H1 (cell line): Measurements from ENCODE around the gene RASGRP3. TPM values are rescaled to one million over a fixed set of nuclear protein-coding genes. Genes with fewer than 3 reads are reported as not detected.

ENCODE experiments used
- CTCF ChIA-PET: fragments of 300-600 bp; sonication (Branson Sonifier 250); formaldehyde crosslinking; loops from one replicate; lab custom pipeline; 2021; ENCODE audit not compliant: partially characterized antibody; lab: Charles Lee
- POLR2A ChIA-PET: fragments of 300-600 bp; sonication (Branson Sonifier 250); formaldehyde crosslinking; loops from one replicate; lab custom pipeline; 2021; ENCODE audit warnings: inconsistent platforms; ENCODE audit not compliant: partially characterized antibody; lab: Charles Lee
- DNase-seq, 2 experiments: peaks; one replicate each; pipeline versions ENCODE4 v3.0.0 to v3.0.0-alpha.2; 2010 to 2022; ENCODE audit warnings: low spot score in 2 of 2, low read depth in 1 of 2, mixed read lengths in 1 of 2
- FAIRE-seq: peaks from 2 replicates; lab custom pipeline; 2011; peaks lifted over from hg19 to GRCh38; lab: Jason Lieb, UNC
- H2AFZ ChIP-seq: 2 replicates; pipeline ENCODE4 v1.8.1; 2012; ENCODE audit warnings: low read length, inconsistent platforms
- H2AK5ac ChIP-seq: 2 replicates; pipeline ENCODE4 v1.6.1; 2013; ENCODE audit warnings: low read depth, low read length
- H2BK120ac ChIP-seq: replicated peaks from 2 replicates; pipeline ENCODE3; 2013; ENCODE audit warnings: low read depth, low read length, inconsistent platforms
- H2BK12ac ChIP-seq: 2 replicates; pipeline ENCODE4 v1.6.1; 2013; ENCODE audit warnings: low read depth, low read length
- H2BK15ac ChIP-seq: 2 replicates; pipeline ENCODE4 v1.6.1; 2013; ENCODE audit warnings: low read length
- H2BK20ac ChIP-seq: 2 replicates; pipeline ENCODE4 v1.6.1; 2013; ENCODE audit warnings: low read length
- H2BK5ac ChIP-seq: 2 replicates; pipeline ENCODE4 v1.6.1; 2013; ENCODE audit warnings: low read depth, low read length
- H3K14ac ChIP-seq: 2 replicates; pipeline ENCODE4 v1.6.1; 2013; ENCODE audit warnings: inconsistent platforms; ENCODE audit not compliant: insufficient read length
- H3K18ac ChIP-seq: 2 replicates; pipeline ENCODE4 v1.6.1; 2013; ENCODE audit warnings: low read length; ENCODE audit errors: extremely low read depth
- H3K23ac ChIP-seq: 2 replicates; pipeline ENCODE4 v1.6.1; 2013; ENCODE audit warnings: inconsistent platforms; ENCODE audit not compliant: insufficient read length
- H3K23me2 ChIP-seq: 2 replicates; pipeline ENCODE4 v1.6.1; 2013; ENCODE audit warnings: low read depth, low read length
- H3K27ac ChIP-seq: 2 replicates; pipeline ENCODE4 v1.6.1; 2011; ENCODE audit warnings: low read depth, low read length, inconsistent platforms
- H3K27me3 ChIP-seq, 4 experiments: replicated peaks in 1 of 4; 1 replicate in 1 of 4; 2 replicates in 3 of 4; pipeline versions ENCODE4 v1.6.1 to v1.8.1; 2011 to 2013; ENCODE audit warnings: low read length in 3 of 4, mild to moderate bottlenecking in 3 of 4, inconsistent platforms in 2 of 4, mixed read lengths in 2 of 4, moderate library complexity in 1 of 4; ENCODE audit not compliant: control insufficient read depth in 3 of 4, insufficient read depth in 3 of 4; ENCODE audit errors: extremely low read depth in 1 of 4
- H3K36me3 ChIP-seq, 4 experiments: 2 replicates each; pipeline versions ENCODE4 v1.6.1 to v1.8.1; 2011 to 2013; ENCODE audit warnings: mild to moderate bottlenecking in 4 of 4, low read length in 3 of 4, moderate library complexity in 2 of 4, control low read depth in 1 of 4, inconsistent platforms in 1 of 4; ENCODE audit not compliant: insufficient read depth in 4 of 4, control insufficient read depth in 2 of 4
- H3K4ac ChIP-seq: replicated peaks from 2 replicates; pipeline ENCODE3; 2013; ENCODE audit warnings: low read length, low read depth, mixed read lengths, inconsistent platforms; ENCODE audit not compliant: insufficient read length
- H3K4me1 ChIP-seq, 4 experiments: replicated peaks in 1 of 4; 1 replicate in 1 of 4; 2 replicates in 3 of 4; pipeline versions ENCODE4 v1.6.1 to v1.8.1; 2011 to 2013; ENCODE audit warnings: low read length in 3 of 4, inconsistent platforms in 2 of 4, mixed read lengths in 1 of 4; ENCODE audit not compliant: insufficient read depth in 4 of 4, control insufficient read depth in 3 of 4
- H3K4me2 ChIP-seq, 2 experiments: 2 replicates each; pipeline versions ENCODE4 v1.6.1 to v1.8.1; 2011 to 2013; ENCODE audit warnings: low read depth in 2 of 2, low read length in 2 of 2, control low read depth in 1 of 2, inconsistent platforms in 1 of 2, mild to moderate bottlenecking in 1 of 2; ENCODE audit not compliant: insufficient read depth in 1 of 2
- H3K4me3 ChIP-seq, 4 experiments: fragments of 200-600, 300-600 bp in 1 of 4; sonication (generic), shearing (Covaris generic), sonication (Bioruptor Twin) in 1 of 4; 2 replicates each; pipeline versions ENCODE4 v1.5.1 to v1.8.1; 2011 to 2016; ENCODE audit warnings: low read length in 4 of 4, low read depth in 3 of 4, control low read depth in 2 of 4, inconsistent platforms in 2 of 4, mild to moderate bottlenecking in 2 of 4, mixed read lengths in 1 of 4, moderate library complexity in 1 of 4; ENCODE audit not compliant: insufficient read depth in 2 of 4; ENCODE audit errors: extremely low read depth in 1 of 4
- H3K56ac ChIP-seq: replicated peaks from 2 replicates; pipeline ENCODE3; 2013; ENCODE audit warnings: low read depth, mild to moderate bottlenecking, mixed read lengths, low read length, inconsistent platforms; ENCODE audit not compliant: insufficient read length
- H3K79me1 ChIP-seq: 2 replicates; pipeline ENCODE4 v1.6.1; 2013; ENCODE audit warnings: low read depth, low read length, control low read depth
- H3K79me2 ChIP-seq, 2 experiments: 2 replicates each; pipeline versions ENCODE4 v1.6.1 to v1.8.1; 2012 to 2013; ENCODE audit warnings: low read length in 2 of 2, mild to moderate bottlenecking in 2 of 2, inconsistent platforms in 1 of 2; ENCODE audit not compliant: insufficient read depth in 2 of 2, control insufficient read depth in 1 of 2
- H3K9ac ChIP-seq, 4 experiments: replicated peaks in 1 of 4; 1 replicate in 1 of 4; 2 replicates in 3 of 4; pipeline versions ENCODE4 v1.6.1 to v1.8.1; 2011 to 2013; ENCODE audit warnings: low read depth in 3 of 4, low read length in 3 of 4, control low read depth in 2 of 4, mild to moderate bottlenecking in 2 of 4, moderate library complexity in 2 of 4, inconsistent platforms in 1 of 4; ENCODE audit errors: extremely low read depth in 1 of 4
- H3K9me3 ChIP-seq, 2 experiments: 2 replicates each; pipeline versions ENCODE4 v1.6.1 to v1.8.1; 2012 to 2013; ENCODE audit warnings: mild to moderate bottlenecking in 2 of 2, moderate library complexity in 2 of 2, control low read depth in 1 of 2, inconsistent platforms in 1 of 2, low read depth in 1 of 2, low read length in 1 of 2, mixed read lengths in 1 of 2; ENCODE audit not compliant: insufficient read depth in 2 of 2
- H4K20me1 ChIP-seq, 2 experiments: replicated peaks in 1 of 2; 2 replicates each; pipeline versions ENCODE3 to v1.8.1; 2011 to 2013; ENCODE audit warnings: inconsistent platforms in 2 of 2, low read length in 2 of 2, mild to moderate bottlenecking in 1 of 2; ENCODE audit not compliant: insufficient read depth in 2 of 2, control insufficient read depth in 1 of 2
- H4K5ac ChIP-seq: 2 replicates; pipeline ENCODE4 v1.6.1; 2013; ENCODE audit warnings: low read length, low read depth, mixed read lengths, inconsistent platforms; ENCODE audit not compliant: insufficient read length
- H4K8ac ChIP-seq: 2 replicates; pipeline ENCODE4 v1.8.0; 2013; ENCODE audit warnings: mild to moderate bottlenecking, moderate library complexity, low read length, inconsistent platforms; ENCODE audit not compliant: insufficient read depth; ENCODE audit errors: extremely low read depth
- H4K91ac ChIP-seq: replicated peaks from 2 replicates; pipeline ENCODE3; 2013; ENCODE audit warnings: low read length, mixed read lengths, inconsistent platforms; ENCODE audit not compliant: insufficient read length
- BACH1 ChIP-seq: IDR thresholded peaks from 2 replicates; pipeline ENCODE4 v1.6.1; 2012; ENCODE audit warnings: low read length, improper control_type of control experiment
- CTBP2 ChIP-seq: IDR thresholded peaks from 2 replicates; pipeline ENCODE4 v1.7.0; 2011; ENCODE audit warnings: borderline replicate concordance, mild to moderate bottlenecking, moderate library complexity, mixed read lengths, low read length; ENCODE audit not compliant: insufficient read depth, insufficient read length
- EP300 ChIP-seq, 2 experiments: IDR thresholded peaks; 1 replicate in 1 of 2; 2 replicates in 1 of 2; pipeline ENCODE4 v1.6.1; 2011 to 2012; ENCODE audit warnings: low read depth in 2 of 2, low read length in 2 of 2, mild to moderate bottlenecking in 2 of 2, borderline replicate concordance in 1 of 2, inconsistent platforms in 1 of 2, moderate library complexity in 1 of 2
- SAP30 ChIP-seq: fragments of 300-600 bp; sonication (generic); IDR thresholded peaks from 2 replicates; pipeline ENCODE4 v1.7.1; 2012; ENCODE audit warnings: low read length, moderate library complexity, mild to moderate bottlenecking, inconsistent platforms; ENCODE audit not compliant: insufficient read depth, insufficient replicate concordance
- SIRT6 ChIP-seq: IDR thresholded peaks from one replicate; pipeline ENCODE4 v1.7.1; 2012; ENCODE audit warnings: low read length, inconsistent platforms
- WGBS, 2 experiments: shearing (Covaris generic) in 1 of 2; methylation state at CpG; one replicate each; pipeline versions ENCODE4 v1.1.6 to v1.1.7; 2013 to 2015; ENCODE audit warnings: low lambda C conversion rate in 2 of 2, mixed read lengths in 2 of 2, inconsistent platforms in 1 of 2, low coverage in 1 of 2, missing lambda C conversion rate in 1 of 2; ENCODE audit not compliant: insufficient replicate concordance in 2 of 2, insufficient coverage in 1 of 2, insufficient read length in 1 of 2; ENCODE audit errors: extremely low coverage in 1 of 2, missing lambda C conversion rate in 1 of 2; 5-methylcytosine and 5-hydroxymethylcytosine counted together
- polyA plus RNA-seq, 7 experiments: library from polyadenylated mRNA; depleted of rRNA in 3 of 7; stranded (reverse) in 5 of 7; unstranded in 2 of 7; fragments of >200 nt in 5 of 7; fragments of 200-250 nt in 2 of 7; gene quantifications; 1 replicate in 5 of 7; 2 replicates in 1 of 7; 4 replicates in 1 of 7; pipeline versions ENCODE4 v1.2.1 to v1.2.3, GENCODE V29; 2011 to 2013; ENCODE audit warnings: missing spikeins in 2 of 7, mixed read lengths in 2 of 7
- total RNA-seq: library from RNA; stranded (reverse); fragmentation: NEBNext Ultra II Directional; extraction: Animal tissue kit (Norgen Biotek cat#: 25700); gene quantifications from 2 replicates; pipeline ENCODE4 v1.2.1, GENCODE V29; 2021

The RASGRP3 gene
- total and polyA plus RNA-seq, 2 of the 8 experiments (the other 6 are each of a cell fraction or from before 2014, with no cell fraction given): 0.06 TPM; not detected in 1

DNA sequence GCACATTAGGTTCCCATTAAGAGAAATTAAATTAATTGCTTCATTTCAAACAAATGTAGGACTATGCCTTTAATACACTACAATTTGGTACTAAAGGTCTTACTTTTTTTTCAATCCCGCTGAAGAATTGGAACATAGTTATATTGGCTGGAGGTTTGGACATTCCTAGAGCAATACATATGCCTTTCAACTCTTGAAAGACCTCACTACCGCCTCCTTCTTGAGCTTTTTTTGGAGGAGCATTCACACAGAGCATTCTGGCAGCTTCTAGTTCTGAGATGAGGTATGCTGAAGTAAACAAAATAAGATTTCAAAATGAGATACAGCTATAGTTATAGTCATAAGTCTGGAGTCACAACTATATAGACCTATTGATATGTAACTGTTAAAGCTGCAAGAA lies 111.8 kb downstream of the RASGRP3 start:
- Histone ChIP-seq H3K4me1 (peaks cover 0 to 9% (median 3%) of the 10 kb centered on the region in 4 experiments; a peak in 5 of 7 replicates), H2BK20ac (no peak overlapping the region), H3K14ac (no peak overlapping the region), H2AK5ac (no peak overlapping the region), H3K23me2 (no peaks in the 10 kb centered on the region), H4K91ac (no peak overlapping the region), H3K4ac (no peak overlapping the region), H2BK5ac (no peak overlapping the region), H3K23ac (no peak overlapping the region), H2BK120ac (no peak overlapping the region), H4K8ac (no peak overlapping the region; the same call in 1 of the 2 replicates), H4K5ac (no peak overlapping the region), H2BK12ac (no peak overlapping the region), H3K79me2 (peaks cover 0 to 8% of the 10 kb centered on the region in 2 experiments; a peak in 1 of 4 replicates), H3K9ac (no peak overlapping the region), H3K18ac (no peak overlapping the region), H3K56ac (no peak overlapping the region), H3K79me1 (peaks cover 2% of the 10 kb centered on the region; the same call in 1 of the 2 replicates), H2AFZ (no peak overlapping the region), H3K36me3 (peaks cover 6 to 77% (median 33%) of the 10 kb centered on the region in 4 experiments; a peak in 7 of 8 replicates), H3K27me3 (no peaks in the 10 kb centered on the region), H3K27ac (no peak overlapping the region), H4K20me1 (no peaks in the 10 kb centered on the region), H3K4me2 (no peak overlapping the region), H2BK15ac (no peak overlapping the region), H3K9me3 (no peaks in the 10 kb centered on the region), H3K4me3 (no peak overlapping the region)
- POLR2A ChIA-PET: interaction anchor here (0.8 kb wide), 1 partner anchor 11 kb away, joined by 3 read pairs; the partner anchor contains the start of gene FAM98A
- WGBS, 2 experiments: 92% methylated on average over 2 of the region's 2 CpGs; no CpG with 5 or more reads in 1 of the 2 experiments
- DNase-seq (no peak), FAIRE-seq (no peak)
- CTCF ChIA-PET: interaction anchor here (1.0 kb wide), 1 partner anchor 13 kb away, joined by 3 read pairs; no protein-coding TSS in a partner anchor
- TF ChIP-seq SAP30: no peak
- TF ChIP-seq CTBP2: no peak
- TF ChIP-seq SIRT6: no peak
- no peak for TF ChIP-seq BACH1
- no peak for TF ChIP-seq EP300 (IDR thresholded peaks at IDR 0.05; ENCODE audit: borderline replicate concordance in 1 of 2, low read depth in 2 of 2, low read length in 2 of 2)
